Embryonic facial prominence (tissue), 1 donor: ENCODE results near the gene CABLES1.

Experiments used
- DNase-seq: peaks from one replicate; pipeline ENCODE4 v3.0.0-alpha.2; 2016; ENCODE audit errors: extremely low spot score

CABLES1 gene

DNA sequence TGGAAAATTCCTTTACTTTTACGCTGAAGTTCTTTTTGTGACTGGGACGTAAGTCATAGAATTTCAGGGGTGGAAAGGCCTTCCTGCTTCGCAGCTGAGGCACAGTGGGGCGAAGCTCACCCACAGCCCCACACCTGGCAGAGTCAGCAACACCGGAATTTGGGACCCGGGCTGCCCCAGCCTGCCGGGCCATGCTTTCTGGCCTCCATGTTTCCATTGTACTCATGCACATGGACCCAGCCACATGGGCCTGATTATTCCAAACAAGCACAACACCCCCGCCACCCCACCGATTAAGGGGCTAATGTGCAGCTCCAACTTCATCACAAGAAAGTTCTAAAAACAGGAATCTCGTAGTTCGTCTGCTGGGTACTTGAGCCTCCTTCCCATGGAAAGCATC, 82.5 kb downstream of the CABLES1 start:
- no peak for DNase-seq

DNA sequence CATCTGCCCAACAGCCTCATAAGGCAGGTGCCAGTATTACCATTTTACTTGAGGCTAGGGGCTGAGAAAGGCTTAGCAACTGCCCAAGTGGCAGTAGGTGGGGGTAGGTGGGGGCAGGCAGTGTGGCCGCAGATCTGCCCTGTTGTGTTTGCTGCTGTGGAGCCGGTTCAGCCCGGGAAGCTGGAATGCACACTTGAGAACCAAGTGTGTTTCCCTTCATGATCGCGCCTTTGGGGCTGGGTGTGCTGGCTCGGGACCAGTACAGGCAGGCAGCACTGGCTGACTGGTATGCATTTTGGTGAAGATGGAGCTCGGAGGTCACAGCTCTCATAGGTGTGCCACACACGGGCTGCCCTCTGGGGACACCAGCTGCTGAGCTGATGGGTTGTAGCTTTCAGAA, 85.1 kb downstream of the CABLES1 start:
- no peak for DNase-seq

- DNase-seq: no peak
These were observed 88.4 kb downstream of the CABLES1 start for GRCh38 chr18:23223641-23224040.

- DNase-seq: no peak
These were observed 90.2 kb downstream of the CABLES1 start for GRCh38 chr18:23225503-23225902.

DNA sequence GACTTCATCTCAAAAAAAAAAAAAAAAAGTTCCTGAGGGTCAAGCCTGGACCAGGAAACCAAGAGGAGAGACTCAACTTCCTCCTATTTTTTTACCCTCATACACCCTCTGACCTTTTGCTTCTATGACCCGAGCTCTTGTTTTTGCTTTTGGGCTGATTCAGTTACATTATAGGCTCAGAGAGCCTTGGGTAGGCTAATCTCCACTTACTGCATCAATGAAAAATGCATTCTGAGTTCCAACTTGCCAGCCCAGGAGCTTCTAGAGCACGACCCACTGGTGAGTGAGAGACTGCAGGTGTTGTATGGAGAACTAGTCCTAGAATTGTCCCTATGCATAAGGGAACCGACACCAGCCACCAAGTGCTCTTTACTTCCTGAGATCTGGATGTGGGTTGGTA, 91.1 kb downstream of the CABLES1 start:
- no peak for DNase-seq

- DNase-seq: no peak
These were observed 91.8 kb downstream of the CABLES1 start for GRCh38 chr18:23226930-23227725.

DNA sequence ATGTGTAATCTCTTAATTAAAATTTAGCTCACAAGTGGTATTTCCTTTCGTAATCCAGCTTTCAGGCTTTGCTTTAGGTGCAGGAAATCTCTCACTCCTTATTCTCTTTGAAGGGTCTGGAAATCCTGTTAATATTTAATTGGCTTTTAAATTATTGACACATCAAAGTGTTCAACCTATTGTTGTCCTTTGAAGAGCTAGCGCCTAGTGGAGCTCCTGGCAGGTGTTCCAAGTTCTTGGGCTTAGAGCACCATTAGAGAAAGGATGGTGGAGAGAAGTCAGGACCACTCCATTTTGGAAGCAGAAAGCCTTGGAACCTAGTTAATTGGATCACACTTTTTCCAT, 92.4 kb downstream of the CABLES1 start:
- DNase-seq: no peak

GRCh38 chr18:23228102-23229061, 93.1 kb downstream of the CABLES1 start:
- no peak for DNase-seq

DNA sequence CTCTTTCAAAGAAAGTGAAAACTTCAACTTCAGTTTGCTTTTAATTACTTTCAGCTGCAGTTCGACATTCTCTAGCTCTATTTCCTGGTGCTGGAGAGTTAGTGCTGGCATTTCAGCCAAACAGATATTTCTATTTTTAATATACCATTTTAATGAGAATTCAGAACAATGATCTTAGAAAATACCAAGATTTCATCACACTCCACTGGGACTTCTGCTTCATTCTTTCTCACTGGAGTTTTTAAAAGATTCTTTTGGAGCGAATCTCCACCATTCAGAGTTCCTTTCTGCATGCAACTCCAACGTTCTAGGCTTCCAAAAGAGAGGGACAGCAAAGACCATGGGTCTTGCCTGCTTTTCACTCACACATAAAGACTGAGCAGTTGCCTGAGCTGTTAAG, 94.2 kb downstream of the CABLES1 start:
- no peak for DNase-seq

DNA sequence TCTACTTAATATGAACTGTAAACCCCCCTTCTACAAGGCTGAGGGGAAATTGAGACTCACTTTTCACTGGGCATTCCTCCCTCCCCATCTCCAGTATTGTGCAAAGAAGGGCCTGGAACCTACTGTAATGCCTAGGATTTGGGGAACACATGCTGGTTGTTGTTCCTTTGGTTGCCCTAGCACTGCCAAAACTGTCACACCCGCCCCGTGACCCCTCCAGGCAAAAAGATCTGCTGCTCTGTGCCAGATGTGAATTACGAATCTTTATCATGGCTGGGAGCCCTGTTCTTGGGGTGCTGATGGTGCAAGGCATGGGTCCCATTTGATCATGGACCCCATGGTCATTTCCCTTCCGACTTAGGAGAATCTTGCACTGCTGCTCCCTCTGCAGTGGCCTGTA, 95.4 kb downstream of the CABLES1 start:
- DNase-seq: no peak

DNA sequence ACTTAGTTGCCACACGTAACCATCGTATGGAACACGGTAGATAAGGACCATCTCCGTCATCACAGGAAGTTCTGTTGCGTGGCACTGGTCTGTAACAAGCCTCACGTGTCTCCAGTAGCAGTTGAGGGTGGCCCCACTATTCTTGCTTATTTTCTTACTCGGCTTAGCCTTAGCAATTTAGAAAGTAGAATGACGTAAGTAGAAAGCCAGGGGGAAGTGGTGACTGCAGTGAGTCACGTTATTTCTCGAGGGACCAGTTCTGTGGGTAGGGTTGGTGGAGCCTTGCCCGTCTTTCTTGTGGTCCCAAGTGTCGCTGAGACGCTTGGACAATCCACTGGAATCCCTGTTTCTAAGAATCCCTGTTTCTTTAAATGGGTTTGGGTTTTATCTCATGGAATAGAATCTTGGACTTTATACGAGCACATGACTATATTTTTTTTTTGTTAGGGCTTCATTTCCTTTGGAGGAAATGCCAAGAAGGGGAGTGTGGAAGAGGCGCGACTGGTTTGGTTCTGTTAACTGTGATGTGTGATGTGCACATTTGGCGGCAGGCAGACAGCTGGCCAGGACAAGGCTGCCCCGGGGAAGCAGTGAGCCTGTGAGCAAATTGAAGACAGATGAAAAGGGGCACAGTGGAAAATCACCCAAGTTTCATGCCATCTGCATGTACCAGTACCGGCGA, 96.2 kb downstream of the CABLES1 start:
- no peak for DNase-seq

DNA sequence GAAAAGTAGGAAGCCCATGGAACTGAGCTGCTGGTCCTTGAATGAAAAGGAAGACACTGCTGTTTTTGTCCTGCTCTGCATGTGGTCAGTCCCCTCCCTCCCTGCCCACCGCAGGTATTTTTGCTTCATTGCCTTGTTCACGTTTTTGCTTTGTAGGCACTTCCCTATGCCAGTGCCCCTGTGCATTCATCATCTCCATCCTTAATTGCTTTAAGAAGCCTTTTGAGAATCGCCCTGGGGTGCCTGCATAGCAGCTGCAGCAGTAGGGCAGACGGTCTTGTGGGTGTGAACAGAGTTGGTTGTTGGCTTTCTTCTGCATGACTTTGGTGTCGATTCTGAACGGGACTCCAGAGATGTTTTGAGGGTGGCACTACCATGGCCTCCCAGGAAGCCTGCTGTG, 97.0 kb downstream of the CABLES1 start:
- DNase-seq: no peak

DNA sequence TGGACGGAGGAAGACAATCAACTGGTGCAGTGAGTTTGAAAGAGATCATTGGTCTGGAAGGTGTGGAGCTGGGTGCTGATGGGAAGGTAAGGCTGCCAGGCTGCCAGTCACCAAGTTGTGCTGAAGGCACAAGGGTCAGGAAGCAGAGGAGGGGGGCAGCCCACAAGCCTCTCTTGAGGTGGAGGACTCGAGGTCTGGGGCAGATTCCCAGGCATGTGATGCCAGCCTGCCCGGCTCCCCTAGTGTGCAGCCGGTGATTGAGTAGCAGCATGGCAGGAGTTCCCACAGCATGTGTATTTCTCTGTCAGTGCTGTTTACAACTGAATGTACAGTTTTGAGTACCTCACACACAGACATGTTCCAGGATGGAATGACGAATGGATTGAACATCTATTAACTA, 99.3 kb downstream of the CABLES1 start:
- no peak for DNase-seq

GRCh38 chr18:23235336-23235735, 100.1 kb downstream of the CABLES1 start:
- DNase-seq: no peak

DNA sequence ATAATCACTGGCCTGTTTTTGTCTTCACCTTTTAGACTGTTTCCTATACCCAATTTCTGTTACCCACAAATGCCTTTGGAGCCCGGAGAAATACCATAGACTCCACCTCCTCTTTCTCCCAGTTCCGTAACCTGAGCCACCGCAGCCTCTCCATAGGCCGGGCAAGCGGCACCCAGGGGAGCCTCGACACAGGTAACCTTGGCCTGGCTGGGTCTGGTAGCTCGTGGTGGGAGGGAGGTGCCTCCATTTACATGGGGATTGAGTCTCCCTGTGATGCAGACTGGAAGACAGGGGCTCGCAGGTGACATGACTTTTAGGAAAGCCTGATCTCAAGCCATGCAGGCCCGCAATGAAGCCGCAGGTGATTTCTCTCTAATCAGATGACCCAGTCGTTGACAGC, 100.6 kb downstream of the CABLES1 start:
- DNase-seq: no peak

- no peak for DNase-seq
These were observed 101.7 kb downstream of the CABLES1 start for GRCh38 chr18:23236876-23237468.

DNA sequence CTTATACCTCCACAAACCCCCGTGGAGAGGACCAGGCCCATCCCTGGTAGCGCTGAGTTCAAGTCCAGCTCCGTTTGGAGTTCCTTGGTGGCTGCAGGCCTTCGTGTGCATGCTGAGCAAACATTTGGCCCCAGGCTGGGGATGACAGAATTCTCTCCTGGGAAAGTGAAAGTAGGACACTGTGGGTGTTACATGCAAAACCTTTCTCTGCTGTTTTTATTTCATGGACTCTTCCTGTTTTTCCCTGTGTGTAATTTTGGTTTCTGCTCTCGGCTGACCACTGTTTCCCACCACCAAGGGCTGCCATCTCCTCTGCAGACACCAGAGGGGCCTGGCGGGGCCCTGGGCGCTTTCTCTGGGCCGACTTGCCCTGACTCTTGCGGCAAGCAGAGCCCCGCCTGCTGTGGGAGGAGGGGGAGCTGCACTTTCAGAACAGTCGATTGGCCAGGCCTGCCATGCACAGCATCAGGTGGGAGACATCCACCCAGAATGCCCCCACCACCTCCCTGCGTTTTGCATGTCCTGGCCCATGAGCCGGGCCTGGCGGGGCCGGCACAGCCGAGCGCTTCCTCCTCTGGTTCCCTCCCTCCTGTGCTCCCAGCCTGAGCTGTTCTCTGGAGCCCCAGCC, 102.4 kb downstream of the CABLES1 start:
- no peak for DNase-seq

DNA sequence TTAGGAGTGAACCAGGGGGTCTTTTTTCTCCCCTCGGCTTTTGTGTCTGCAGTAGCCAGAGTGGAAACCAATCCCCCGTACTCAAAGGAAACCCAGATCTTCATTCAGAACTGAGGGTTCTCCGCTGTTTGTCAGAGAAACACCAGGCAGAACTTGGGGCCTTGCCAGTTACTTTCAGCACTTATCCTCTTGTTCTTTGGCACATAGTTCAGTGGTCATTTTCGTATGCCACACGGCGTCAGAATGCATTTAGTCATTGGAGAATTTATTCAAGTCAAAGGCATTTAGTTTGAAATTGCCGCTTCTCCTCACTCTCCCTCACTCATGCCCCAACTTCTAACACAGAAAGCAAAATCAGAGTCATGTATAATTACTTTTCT, 102.9 kb downstream of the CABLES1 start:
- no peak for DNase-seq

DNA sequence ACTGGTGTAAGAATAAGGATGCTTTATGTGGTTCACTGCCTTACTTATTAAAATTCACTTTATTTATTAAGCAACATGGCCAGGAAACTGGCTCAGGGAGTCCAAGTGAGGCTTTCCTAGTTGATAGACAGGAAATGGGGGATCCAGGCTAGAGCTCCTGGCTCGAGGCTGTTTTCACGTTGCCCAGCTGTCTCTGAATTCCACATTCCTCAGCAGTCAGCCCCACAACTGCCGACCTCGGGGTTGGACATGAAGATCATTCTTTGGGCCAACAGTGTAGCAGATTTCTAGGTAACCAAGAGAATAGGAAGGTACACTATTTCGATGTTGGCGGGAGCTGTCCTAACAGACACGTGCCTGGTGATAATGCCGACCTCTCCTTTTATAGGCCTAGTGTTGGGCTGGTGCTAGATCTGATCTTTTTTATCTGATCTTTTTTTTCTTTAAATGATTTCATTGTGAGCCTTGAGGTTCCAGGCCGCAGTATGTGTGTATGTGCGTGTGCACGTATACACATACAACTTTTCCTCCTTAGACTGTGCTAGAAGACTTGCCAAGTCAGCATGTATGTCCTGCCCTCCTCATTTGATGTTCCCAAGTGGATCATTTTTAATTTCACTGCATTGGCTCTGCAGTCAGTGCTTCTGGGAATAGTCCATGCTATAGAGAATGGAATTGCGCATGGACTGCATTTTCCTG, 103.5 kb downstream of the CABLES1 start:
- no peak for DNase-seq

DNA sequence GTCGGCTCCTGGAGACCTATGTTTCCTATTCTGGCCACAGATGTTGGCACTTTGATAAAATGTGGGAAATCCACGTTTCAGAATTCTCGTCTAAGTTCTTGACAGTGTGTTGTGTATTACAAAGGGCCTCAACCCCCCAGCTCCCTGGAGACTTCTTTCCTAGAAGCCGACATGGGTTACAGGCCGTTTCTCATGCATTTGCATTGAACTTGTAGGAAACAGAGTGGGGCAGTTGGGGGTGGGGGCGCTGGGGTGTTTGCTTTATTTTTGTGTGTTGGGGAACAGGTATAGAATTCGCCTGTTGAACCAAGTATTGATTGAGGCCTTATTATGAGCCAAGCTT, 104.0 kb downstream of the CABLES1 start:
- DNase-seq: no peak
